ENCODE measurements around the gene DBR1.

Gene DBR1

DNA sequence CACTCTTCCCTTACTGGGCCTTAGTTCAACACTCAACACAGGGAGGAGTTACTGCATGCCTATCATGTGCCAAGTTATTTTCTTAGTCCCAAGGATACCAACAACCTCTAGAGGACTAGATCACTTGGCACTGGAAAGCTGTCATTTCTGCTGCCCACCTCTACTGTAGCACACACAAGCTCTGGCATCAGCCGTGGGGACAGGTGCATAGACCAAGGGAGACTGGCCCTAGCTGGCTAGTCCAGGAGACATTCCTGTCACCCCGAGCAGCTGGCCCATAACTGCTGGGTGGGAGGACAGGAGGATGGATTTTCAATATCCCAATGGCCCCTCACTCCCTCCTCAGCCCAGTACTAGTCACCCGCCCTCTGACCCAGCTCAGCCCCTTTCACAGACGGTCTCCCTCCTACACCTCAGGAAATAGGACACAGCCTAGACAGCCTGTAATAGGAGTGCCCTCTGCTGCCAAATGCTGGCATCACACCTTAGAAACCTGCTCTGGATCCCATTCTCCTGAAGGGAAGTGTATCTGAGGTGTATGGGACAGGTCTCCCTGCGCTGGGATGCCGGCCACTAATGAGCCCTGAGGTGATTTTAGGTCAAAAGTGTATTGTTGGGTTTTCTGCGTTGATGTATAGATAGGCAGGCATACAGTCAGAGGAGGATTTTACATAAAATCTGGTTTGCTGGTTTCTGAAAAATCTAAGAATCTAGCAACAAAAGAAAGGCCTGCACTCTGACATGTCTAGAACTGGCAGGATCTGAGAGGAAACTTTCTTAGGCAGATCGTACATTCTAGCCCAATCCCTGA lies 55.9 kb downstream of the DBR1 start:
- peak; percentile 41 for DNase-seq

DNA sequence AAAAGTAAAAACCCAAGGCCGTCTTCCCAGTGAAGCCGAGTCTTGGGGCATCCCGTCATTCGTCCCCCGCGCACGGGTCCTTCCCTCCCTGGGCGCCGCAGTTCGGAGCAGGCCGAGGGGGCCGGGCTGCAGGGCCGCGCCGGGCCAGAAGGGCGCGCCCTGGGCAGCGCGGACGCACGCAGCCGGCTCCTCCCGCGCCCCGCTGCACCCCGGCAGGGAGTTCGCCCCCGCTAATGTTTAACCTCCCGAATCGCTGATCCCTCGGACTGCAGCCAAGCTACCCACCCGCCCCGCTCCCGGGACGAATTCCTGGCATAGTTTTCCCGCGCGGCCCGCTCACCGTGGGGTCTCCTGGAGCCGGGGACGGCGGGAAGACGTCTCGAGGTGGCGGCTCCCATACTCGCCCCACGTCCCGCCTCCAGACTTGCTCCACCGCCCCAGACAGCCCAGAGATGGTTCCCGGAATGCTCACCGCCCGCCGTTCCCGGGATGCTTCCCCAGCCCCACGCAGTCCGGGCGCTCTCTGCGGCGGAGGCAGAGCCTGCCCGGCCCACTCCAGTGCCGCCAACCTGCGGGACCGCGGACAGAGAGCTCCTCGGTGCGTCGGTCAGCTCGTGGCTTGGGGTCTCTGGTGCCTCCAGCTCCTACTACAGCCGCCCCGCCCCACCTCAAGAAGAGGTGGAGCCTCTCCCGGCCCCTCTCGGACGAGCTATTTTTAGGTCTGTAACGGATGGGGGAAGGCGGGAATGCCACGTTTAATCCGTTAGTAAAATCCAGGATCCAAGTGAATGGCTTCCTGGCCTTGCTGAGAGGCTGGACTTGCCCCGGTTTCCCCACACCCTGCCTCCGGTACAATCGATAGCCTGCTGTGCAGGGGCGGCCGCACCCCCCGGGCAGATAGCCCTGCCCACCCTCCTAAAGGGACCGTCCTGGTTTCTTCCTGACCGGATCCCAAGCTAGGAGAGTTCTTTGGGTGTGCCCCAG lies 59.4 kb downstream of the DBR1 start, which contains the start of gene DZIP1L:
Gene DZIP1L (minus strand): TSS at position 621 of the 984 bp plus-strand sequence. CDS start 11,637 bp downstream, outside the sequence.
- DNase-seq: peak; percentile 40

DNA sequence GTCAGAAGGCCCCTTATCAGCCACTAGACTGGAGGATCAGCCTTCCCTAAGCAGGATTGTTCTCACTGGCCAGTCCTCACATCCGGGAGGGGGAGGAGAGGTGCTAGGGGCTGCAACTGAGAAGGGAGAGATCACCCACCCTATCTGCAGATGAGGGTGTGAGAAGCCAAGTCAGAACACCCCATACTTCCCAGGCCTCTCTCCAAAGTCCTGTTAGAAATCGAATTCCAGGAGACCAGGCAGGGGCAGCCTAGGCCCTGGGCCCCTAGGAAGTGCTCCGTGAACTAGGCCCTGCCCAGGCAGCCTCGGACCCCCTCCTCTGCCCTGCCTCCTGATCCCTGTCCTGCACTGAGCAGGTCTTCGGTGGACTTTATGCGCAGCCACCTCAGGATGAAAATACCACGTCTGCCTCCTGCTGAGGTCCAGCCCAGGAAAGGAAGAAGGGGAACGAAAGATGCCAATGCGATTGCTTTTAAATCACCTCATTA lies 60.2 kb downstream of the DBR1 start:
- no peak for DNase-seq

DNA sequence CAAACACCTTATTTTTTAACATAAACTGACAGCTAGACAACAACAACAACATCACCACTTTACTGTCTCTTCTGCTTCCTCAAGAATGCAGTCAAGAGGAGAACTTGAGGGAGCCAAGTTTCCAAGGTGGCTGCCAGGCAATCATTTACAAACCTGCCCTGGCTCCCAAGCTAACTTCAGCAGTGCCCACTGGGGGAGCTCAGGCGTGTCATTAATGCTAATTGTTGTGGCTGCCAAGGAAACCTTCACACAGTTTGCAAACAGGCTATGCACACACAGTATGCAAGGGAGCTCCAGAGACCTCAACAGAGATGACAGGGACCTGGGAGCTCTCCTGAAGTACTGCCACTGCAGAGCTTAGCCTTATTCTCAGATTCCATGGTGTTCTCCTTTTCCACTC lies 61.4 kb downstream of the DBR1 start:
- no peak for DNase-seq

DNA sequence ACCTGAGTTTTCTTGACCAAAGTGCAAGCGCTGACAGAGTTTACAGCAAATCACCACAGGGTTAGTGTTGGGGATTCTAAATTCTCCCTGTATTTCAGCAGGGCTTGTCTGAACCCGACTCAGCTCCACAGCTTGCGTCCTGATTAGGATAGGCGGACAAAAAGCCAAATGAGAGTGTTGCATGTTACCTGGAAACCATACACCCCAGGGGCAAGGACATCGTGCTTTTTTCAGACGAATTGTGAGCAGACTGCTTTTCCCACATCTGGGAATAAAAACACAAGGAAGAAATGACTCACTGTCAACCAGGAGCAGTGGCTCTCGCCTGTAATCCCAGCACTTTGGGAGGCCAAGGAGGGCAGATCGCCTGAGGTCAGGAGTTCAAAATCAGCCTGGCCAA lies 62.4 kb downstream of the DBR1 start:
- no peak for DNase-seq

Data from GDM1 (cell line).